ENCODE data around the gene ATP2B3. TPM values are rescaled to one million over a fixed set of nuclear protein-coding genes. Genes with fewer than 3 reads are reported as not detected.

The ATP2B3 gene
- total RNA-seq, 1 donor from 2014 or later = 0.25 TPM

GRCh38 chrX:153609917-153610835 lies 92.7 kb downstream of the ATP2B3 start:
- no peak for DNase-seq (ENCODE audit: extremely low spot score in 2 of 2)
- H3K27me3 ChIP-seq = no peaks in the 10 kb centered on the region
- H3K9me3 ChIP-seq = no peaks in the 10 kb centered on the region
- no peaks in the 10 kb centered on the region for H3K36me3 ChIP-seq
- peak overlapping the region; percentile 39 to 42 for H3K4me3 ChIP-seq
- peaks cover 8% of the 10 kb centered on the region for H3K4me1 ChIP-seq
- H3K27ac ChIP-seq = no peak overlapping the region
- intact Hi-C loops (cut with DNase I) = no loop called here
- TF ChIP-seq CTCF (IDR thresholded peaks at IDR 0.05) (peak; percentile 46 to 57 (median 57)), POLR2AphosphoS5 (IDR thresholded peaks at IDR 0.05; ENCODE audit: insufficient read depth in 1 of 2, low read depth in 1 of 2) (no peak), POLR2A (IDR thresholded peaks at IDR 0.05) (no peak)

- no peak overlapping the region for H3K4me3 ChIP-seq
These were observed 93.4 kb downstream of the ATP2B3 start for GRCh38 chrX:153610836-153611213.

GRCh38 chrX:153611298-153612095 lies 94.1 kb downstream of the ATP2B3 start:
- no peak overlapping the region for H3K4me3 ChIP-seq
- no peak for DNase-seq (ENCODE audit: extremely low spot score in 2 of 2)
- no peaks in the 10 kb centered on the region for H3K36me3 ChIP-seq
- H3K9me3 ChIP-seq = no peaks in the 10 kb centered on the region
- TF ChIP-seq POLR2AphosphoS5 (IDR thresholded peaks at IDR 0.05; ENCODE audit: insufficient read depth in 1 of 2, low read depth in 1 of 2) (no peak), POLR2A (IDR thresholded peaks at IDR 0.05) (no peak), CTCF (IDR thresholded peaks at IDR 0.05) (no peak)
- intact Hi-C loops (cut with DNase I) = no loop called here
- H3K27me3 ChIP-seq = no peaks in the 10 kb centered on the region
- H3K27ac ChIP-seq = no peak overlapping the region
- peaks cover 8% of the 10 kb centered on the region for H3K4me1 ChIP-seq

More at GRCh38 chrX:153610836-153611213, 93.4 kb downstream of the ATP2B3 start:
- Histone ChIP-seq H3K27me3 (no peaks in the 10 kb centered on the region), H3K36me3 (no peaks in the 10 kb centered on the region), H3K9me3 (no peaks in the 10 kb centered on the region), H3K4me1 (peaks cover 8% of the 10 kb centered on the region), H3K27ac (no peak overlapping the region)
- no peak for DNase-seq (ENCODE audit: extremely low spot score in 2 of 2)
- intact Hi-C loops (cut with DNase I) = no loop called here
- TF ChIP-seq POLR2AphosphoS5 (IDR thresholded peaks at IDR 0.05; ENCODE audit: insufficient read depth in 1 of 2, low read depth in 1 of 2) = no peak
- TF ChIP-seq CTCF (IDR thresholded peaks at IDR 0.05) = no peak

GRCh38 chrX:153612413-153612812 lies 95.0 kb downstream of the ATP2B3 start:
- intact Hi-C loops (cut with DNase I) = no loop called here
- no peaks in the 10 kb centered on the region for H3K27me3 ChIP-seq

More at GRCh38 chrX:153612413-153612812, 95.0 kb downstream of the ATP2B3 start:
- no peak for DNase-seq (ENCODE audit: extremely low spot score in 2 of 2)
- no peak overlapping the region for H3K4me3 ChIP-seq
- TF ChIP-seq CTCF (IDR thresholded peaks at IDR 0.05) (no peak), POLR2A (IDR thresholded peaks at IDR 0.05) (no peak), POLR2AphosphoS5 (IDR thresholded peaks at IDR 0.05; ENCODE audit: insufficient read depth in 1 of 2, low read depth in 1 of 2) (no peak)
- H3K4me1 ChIP-seq = peaks cover 8% of the 10 kb centered on the region
- no peak overlapping the region for H3K27ac ChIP-seq
- H3K36me3 ChIP-seq = no peaks in the 10 kb centered on the region
- no peaks in the 10 kb centered on the region for H3K9me3 ChIP-seq
